ENCODE measurements around the gene FGF1.

Gene FGF1

GRCh38 chr5:142608081-142608480, 77.8 kb downstream of the FGF1 start:
- DNase-seq = no peak

GRCh38 chr5:142605611-142606010, 80.3 kb downstream of the FGF1 start:
- no peak for DNase-seq

GRCh38 chr5:142602720-142603245, 83.1 kb downstream of the FGF1 start:
- no peak for DNase-seq

GRCh38 chr5:142601432-142601831, 84.5 kb downstream of the FGF1 start:
- no peak for DNase-seq

GRCh38 chr5:142600611-142601358, 85.1 kb downstream of the FGF1 start:
- DNase-seq = no peak

- no peak for DNase-seq
Observed at GRCh38 chr5:142600092-142600491, 85.8 kb downstream of the FGF1 start.

- DNase-seq = no peak
Observed at GRCh38 chr5:142598338-142598700, 87.6 kb downstream of the FGF1 start.

- no peak for DNase-seq
Observed at GRCh38 chr5:142597546-142598337, 88.1 kb downstream of the FGF1 start.

GRCh38 chr5:142597025-142597424, 88.9 kb downstream of the FGF1 start:
- no peak for DNase-seq

GRCh38 chr5:142592365-142592764, 93.5 kb downstream of the FGF1 start:
- DNase-seq = no peak

- DNase-seq = no peak
Observed at GRCh38 chr5:142590451-142591231, 95.2 kb downstream of the FGF1 start.

GRCh38 chr5:142589720-142590119, 96.2 kb downstream of the FGF1 start:
- DNase-seq = no peak

- DNase-seq = peak; percentile 3
Observed at GRCh38 chr5:142587354-142587965, 98.4 kb downstream of the FGF1 start.

GRCh38 chr5:142586552-142586951, 99.3 kb downstream of the FGF1 start:
- DNase-seq = no peak

- no peak for DNase-seq
Observed at GRCh38 chr5:142585451-142585850, 100.4 kb downstream of the FGF1 start.

- DNase-seq = no peak
Observed at GRCh38 chr5:142584891-142585290, 101.0 kb downstream of the FGF1 start.

GRCh38 chr5:142578161-142578830, 107.6 kb downstream of the FGF1 start:
- DNase-seq = no peak

GRCh38 chr5:142576804-142577203, 109.1 kb downstream of the FGF1 start:
- DNase-seq = no peak

- DNase-seq = no peak
Observed at GRCh38 chr5:142576303-142576702, 109.6 kb downstream of the FGF1 start.

- no peak for DNase-seq
Observed at GRCh38 chr5:142572006-142572405, 113.9 kb downstream of the FGF1 start.

- DNase-seq = no peak
Observed at GRCh38 chr5:142571371-142571770, 114.5 kb downstream of the FGF1 start.

- no peak for DNase-seq
Observed at GRCh38 chr5:142569905-142570304, 116.0 kb downstream of the FGF1 start.

Measured in NCI-H1694 treated with DMSO at 0.1 percent for 48 hours (cell line).